Adrenal gland (tissue), 5 donors: Measurements from ENCODE around the gene STXBP4.

ENCODE experiments used
- CTCF ChIP-seq, 6 experiments: fragments of 450-650 bp in 4 of 6; fragments of 200-600 bp in 2 of 6; sonication (generic) in 1 of 6; IDR thresholded peaks; 1 replicate in 5 of 6; 2 replicates in 1 of 6; pipeline versions ENCODE4 v1.5.1 to v1.8.0; 2016 to 2021; ENCODE audit warnings: antibody characterized with exemption in 6 of 6, mild to moderate bottlenecking in 2 of 6, moderate library complexity in 1 of 6
- POLR2A ChIP-seq, 2 donors: fragments of 450-650 bp; IDR thresholded peaks; one replicate each; pipeline ENCODE4 v1.6.1; 2017; ENCODE audit warnings: antibody characterized with exemption in 2 of 2, mild to moderate bottlenecking in 2 of 2, moderate library complexity in 1 of 2
- donor health status: DM: no; HTN: no; CAD: no.

GRCh38 chr17:55200904-55201303, 232.3 kb downstream of the STXBP4 start:
- no peak for TF ChIP-seq CTCF (IDR thresholded peaks at IDR 0.05)
- no peak for TF ChIP-seq POLR2A (IDR thresholded peaks at IDR 0.05)
